Measurements from ENCODE around the gene CYP19A1.

CYP19A1 gene

GRCh38 chr15:51368307-51368706, 29.9 kb upstream of the CYP19A1 start:
- no peak for DNase-seq (ENCODE audit: low spot score in 2 of 2)
- no peak overlapping the region for H3K27ac Mint-ChIP-seq
- no peaks in the 10 kb centered on the region for H3K9me3 Mint-ChIP-seq
- H3K4me1 Mint-ChIP-seq = no peaks in the 10 kb centered on the region
- no peak for ATAC-seq
- H3K4me3 Mint-ChIP-seq = no peak overlapping the region
- no peaks in the 10 kb centered on the region for H3K36me3 Mint-ChIP-seq

GRCh38 chr15:51367322-51367976, 29.1 kb upstream of the CYP19A1 start:
- H3K4me1 Mint-ChIP-seq = no peaks in the 10 kb centered on the region
- H3K27ac Mint-ChIP-seq = no peak overlapping the region
- ATAC-seq (no peak), DNase-seq (ENCODE audit: low spot score in 2 of 2) (no peak)
- no peaks in the 10 kb centered on the region for H3K9me3 Mint-ChIP-seq
- no peak overlapping the region for H3K4me3 Mint-ChIP-seq
- no peaks in the 10 kb centered on the region for H3K36me3 Mint-ChIP-seq

GRCh38 chr15:51366920-51367319, 28.5 kb upstream of the CYP19A1 start:
- ATAC-seq = no peak
- H3K27ac Mint-ChIP-seq = no peak overlapping the region
- H3K36me3 Mint-ChIP-seq = no peaks in the 10 kb centered on the region
- H3K9me3 Mint-ChIP-seq = no peaks in the 10 kb centered on the region
- H3K4me3 Mint-ChIP-seq = no peak overlapping the region
- no peaks in the 10 kb centered on the region for H3K4me1 Mint-ChIP-seq
- DNase-seq (ENCODE audit: low spot score in 2 of 2) = no peak

- ATAC-seq (no peak), DNase-seq (ENCODE audit: low spot score in 2 of 2) (no peak)
- Mint-ChIP-seq H3K9me3 (no peaks in the 10 kb centered on the region), H3K4me1 (no peaks in the 10 kb centered on the region), H3K36me3 (no peaks in the 10 kb centered on the region), H3K4me3 (no peak overlapping the region), H3K27ac (no peak overlapping the region)
Observed at GRCh38 chr15:51366071-51366470, 27.7 kb upstream of the CYP19A1 start.

GRCh38 chr15:51365417-51365816, 27.0 kb upstream of the CYP19A1 start:
- no peak for DNase-seq (ENCODE audit: low spot score in 2 of 2)
- no peaks in the 10 kb centered on the region for H3K36me3 Mint-ChIP-seq
- H3K4me1 Mint-ChIP-seq = no peaks in the 10 kb centered on the region
- H3K27ac Mint-ChIP-seq = no peak overlapping the region
- H3K9me3 Mint-ChIP-seq = no peaks in the 10 kb centered on the region
- no peak for ATAC-seq
- H3K4me3 Mint-ChIP-seq = no peak overlapping the region

- ATAC-seq (no peak), DNase-seq (ENCODE audit: low spot score in 2 of 2) (no peak)
- H3K4me3 Mint-ChIP-seq = no peak overlapping the region
- H3K9me3 Mint-ChIP-seq = no peaks in the 10 kb centered on the region
- no peaks in the 10 kb centered on the region for H3K36me3 Mint-ChIP-seq
- no peaks in the 10 kb centered on the region for H3K4me1 Mint-ChIP-seq
- no peak overlapping the region for H3K27ac Mint-ChIP-seq
Observed at GRCh38 chr15:51363383-51363782, 25.0 kb upstream of the CYP19A1 start.

GRCh38 chr15:51359981-51360380, 21.6 kb upstream of the CYP19A1 start:
- no peak for DNase-seq (ENCODE audit: low spot score in 2 of 2)
- Mint-ChIP-seq H3K9me3 (no peaks in the 10 kb centered on the region), H3K36me3 (no peaks in the 10 kb centered on the region), H3K4me1 (peaks cover 6% of the 10 kb centered on the region), H3K4me3 (no peak overlapping the region), H3K27ac (no peak overlapping the region)
- no peak for ATAC-seq

- H3K27ac Mint-ChIP-seq = no peak overlapping the region
- no peaks in the 10 kb centered on the region for H3K9me3 Mint-ChIP-seq
- no peak for ATAC-seq
Observed at GRCh38 chr15:51356983-51357382, 18.6 kb upstream of the CYP19A1 start.

GRCh38 chr15:51356147-51356546, 17.8 kb upstream of the CYP19A1 start:
- peaks cover 6% of the 10 kb centered on the region for H3K4me1 Mint-ChIP-seq
- no peaks in the 10 kb centered on the region for H3K36me3 Mint-ChIP-seq
- no peak overlapping the region for H3K27ac Mint-ChIP-seq
- H3K9me3 Mint-ChIP-seq = no peaks in the 10 kb centered on the region
- DNase-seq (ENCODE audit: low spot score in 2 of 2) (no peak), ATAC-seq (no peak)
- H3K4me3 Mint-ChIP-seq = no peak overlapping the region

More at GRCh38 chr15:51356983-51357382, 18.6 kb upstream of the CYP19A1 start:
- H3K4me1 Mint-ChIP-seq = peaks cover 6% of the 10 kb centered on the region
- H3K4me3 Mint-ChIP-seq = no peak overlapping the region
- no peak for DNase-seq (ENCODE audit: low spot score in 2 of 2)
- H3K36me3 Mint-ChIP-seq = no peaks in the 10 kb centered on the region

GRCh38 chr15:51355096-51355495, 16.7 kb upstream of the CYP19A1 start:
- peaks cover 6% of the 10 kb centered on the region for H3K4me1 Mint-ChIP-seq
- ATAC-seq = no peak
- H3K4me3 Mint-ChIP-seq = no peak overlapping the region
- no peaks in the 10 kb centered on the region for H3K9me3 Mint-ChIP-seq
- no peak overlapping the region for H3K27ac Mint-ChIP-seq
- no peak for DNase-seq (ENCODE audit: low spot score in 2 of 2)
- H3K36me3 Mint-ChIP-seq = no peaks in the 10 kb centered on the region

- no peak for ATAC-seq
- H3K4me3 Mint-ChIP-seq = no peak overlapping the region
- no peak for DNase-seq (ENCODE audit: low spot score in 2 of 2)
- no peaks in the 10 kb centered on the region for H3K9me3 Mint-ChIP-seq
- H3K36me3 Mint-ChIP-seq = no peaks in the 10 kb centered on the region
- H3K27ac Mint-ChIP-seq = no peak overlapping the region
- H3K4me1 Mint-ChIP-seq = peaks cover 6% of the 10 kb centered on the region
Observed at GRCh38 chr15:51353976-51354375, 15.6 kb upstream of the CYP19A1 start.

- no peaks in the 10 kb centered on the region for H3K36me3 Mint-ChIP-seq
- no peak for DNase-seq (ENCODE audit: low spot score in 2 of 2)
- no peaks in the 10 kb centered on the region for H3K9me3 Mint-ChIP-seq
- no peak for ATAC-seq
- no peaks in the 10 kb centered on the region for H3K4me1 Mint-ChIP-seq
- no peak overlapping the region for H3K4me3 Mint-ChIP-seq
- H3K27ac Mint-ChIP-seq = no peak overlapping the region
Observed at GRCh38 chr15:51350723-51351122, 12.3 kb upstream of the CYP19A1 start.

- H3K4me1 Mint-ChIP-seq = no peaks in the 10 kb centered on the region
- no peak overlapping the region for H3K27ac Mint-ChIP-seq
- no peak for ATAC-seq
- DNase-seq (ENCODE audit: low spot score in 2 of 2) = no peak
- no peak overlapping the region for H3K4me3 Mint-ChIP-seq
- H3K9me3 Mint-ChIP-seq = no peaks in the 10 kb centered on the region
- no peaks in the 10 kb centered on the region for H3K36me3 Mint-ChIP-seq
Observed at GRCh38 chr15:51349156-51349844, 10.9 kb upstream of the CYP19A1 start.

GRCh38 chr15:51348688-51349087, 10.3 kb upstream of the CYP19A1 start:
- H3K4me3 Mint-ChIP-seq = no peak overlapping the region
- H3K27ac Mint-ChIP-seq = no peak overlapping the region
- H3K9me3 Mint-ChIP-seq = no peaks in the 10 kb centered on the region
- DNase-seq (ENCODE audit: low spot score in 2 of 2) = no peak
- no peaks in the 10 kb centered on the region for H3K36me3 Mint-ChIP-seq
- no peaks in the 10 kb centered on the region for H3K4me1 Mint-ChIP-seq
- ATAC-seq = no peak

- Mint-ChIP-seq H3K36me3 (no peaks in the 10 kb centered on the region), H3K27ac (no peak overlapping the region), H3K9me3 (no peaks in the 10 kb centered on the region), H3K4me1 (no peaks in the 10 kb centered on the region), H3K4me3 (no peak overlapping the region)
- no peak for DNase-seq (ENCODE audit: low spot score in 2 of 2)
- no peak for ATAC-seq
Observed at GRCh38 chr15:51346136-51346535, 7.7 kb upstream of the CYP19A1 start.

GRCh38 chr15:51343466-51343865, 5.1 kb upstream of the CYP19A1 start:
- no peak overlapping the region for H3K4me3 Mint-ChIP-seq
- ATAC-seq = no peak
- DNase-seq (ENCODE audit: low spot score in 2 of 2) = no peak
- H3K4me1 Mint-ChIP-seq = no peaks in the 10 kb centered on the region
- no peak overlapping the region for H3K27ac Mint-ChIP-seq
- peaks cover 2% of the 10 kb centered on the region for H3K9me3 Mint-ChIP-seq
- no peaks in the 10 kb centered on the region for H3K36me3 Mint-ChIP-seq
